Adrenal gland (tissue), 12 donors: ENCODE data around the gene DOK3. TPM values are rescaled to one million over a fixed set of nuclear protein-coding genes. Genes with fewer than 3 reads are reported as not detected.

Experiments used
- DNase-seq, 7 donors: peaks; one replicate each; pipeline ENCODE4 v3.0.0-alpha.2; 2019 to 2020
- H3K27ac ChIP-seq, 5 donors: fragments of 200-600 bp; sonication (generic) in 4 of 5; 1 replicate in 3 of 5; 2 replicates in 2 of 5; pipeline versions ENCODE4 v1.5.1 to v1.8.0; 2016 to 2020; ENCODE audit warnings: mild to moderate bottlenecking in 1 of 5
- H3K27me3 ChIP-seq: fragments of 200-600 bp; 2 replicates; pipeline ENCODE4 v1.8.0; 2021
- H3K36me3 ChIP-seq, 2 donors: fragments of 200-600 bp; replicated peaks in 1 of 2; 1 replicate in 1 of 2; 2 replicates in 1 of 2; pipeline versions ENCODE4 v1.5.1 to v1.8.0; 2018 to 2022
- H3K4me1 ChIP-seq, 2 donors: fragments of 200-600 bp; replicated peaks in 1 of 2; 1 replicate in 1 of 2; 2 replicates in 1 of 2; pipeline versions ENCODE4 v1.5.1 to v1.8.0; 2018 to 2021
- H3K4me3 ChIP-seq, 4 donors: fragments of 200-600 bp; sonication (generic) in 3 of 4; one replicate each; pipeline ENCODE4 v1.5.1; 2016 to 2018
- H3K9me3 ChIP-seq, 3 donors: fragments of 200-600 bp; sonication (generic) in 1 of 3; replicated peaks in 1 of 3; 1 replicate in 2 of 3; 2 replicates in 1 of 3; pipeline versions ENCODE4 v1.5.1 to v1.8.0; 2016 to 2021
- POLR2A ChIP-seq, 2 donors: fragments of 450-650 bp; IDR thresholded peaks; one replicate each; pipeline ENCODE4 v1.6.1; 2017; ENCODE audit warnings: antibody characterized with exemption in 2 of 2, mild to moderate bottlenecking in 2 of 2, moderate library complexity in 1 of 2
- WGBS, 4 donors: extraction: QIAGEN DNeasy Blood & Tissue Kit in 2 of 4; methylation state at CpG; one replicate each; pipeline versions ENCODE4 v1.1.5 to v1.1.7; 2013 to 2017; 5-methylcytosine and 5-hydroxymethylcytosine counted together
- intact Hi-C, 2 donors: fragments of 100-400 bp; cut with DNase I; formaldehyde crosslinking; loops; one replicate each; pipeline versions ENCODE4 v1.14.1 to v1.15.0; 2022 to 2023
- polyA plus RNA-seq, 3 donors: library from polyadenylated mRNA; stranded (reverse); fragments of 200-250 nt in 2 of 3; fragments of 350-450 nt in 1 of 3; fragmentation: Illumina TruSeq in 1 of 3; extraction: RNeasy Lipid Tissue Mini Kit (QIAGEN cat#74804) in 1 of 3; gene quantifications; one replicate each; pipeline ENCODE4 v1.2.3, GENCODE V29; 2013 to 2014
- total RNA-seq, 9 donors: library from RNA; depleted of rRNA in 4 of 9; stranded (reverse); fragments of >200 nt in 4 of 9; fragments of 120-200 nt in 1 of 9; fragmentation: NEBNext Ultra II Directional in 1 of 9; extraction: Animal tissue kit (Norgen Biotek cat#: 25700) in 1 of 9; gene quantifications; one replicate each; pipeline versions ENCODE4 v1.1.0 to v1.2.4, GENCODE V29; 2013 to 2023
- TF ChIP-seq, protein P1 (sequence below), 6 experiments: fragments of 450-650 bp in 4 of 6; fragments of 200-600 bp in 2 of 6; sonication (generic) in 1 of 6; IDR thresholded peaks; 1 replicate in 5 of 6; 2 replicates in 1 of 6; pipeline versions ENCODE4 v1.5.1 to v1.8.0; 2016 to 2021; ENCODE audit warnings: antibody characterized with exemption in 6 of 6, mild to moderate bottlenecking in 2 of 6, moderate library complexity in 1 of 6
- donor health status: healthy with polysubstance abuse.
- donor health status: Bipolar disorder and iron deficiency.
- donor health status: DM: yes; HTN: yes; CAD: no.
- donor health status: DM: no; HTN: no; CAD: no.
- donor health status: DM: no; HTN: no; CAD: no.
- donor health status: DM: yes; HTN: yes; CAD: no.

The DOK3 gene
- total and polyA plus RNA-seq, 12 donors = 1.5 to 49.1 (median 11.3) TPM

DNA sequence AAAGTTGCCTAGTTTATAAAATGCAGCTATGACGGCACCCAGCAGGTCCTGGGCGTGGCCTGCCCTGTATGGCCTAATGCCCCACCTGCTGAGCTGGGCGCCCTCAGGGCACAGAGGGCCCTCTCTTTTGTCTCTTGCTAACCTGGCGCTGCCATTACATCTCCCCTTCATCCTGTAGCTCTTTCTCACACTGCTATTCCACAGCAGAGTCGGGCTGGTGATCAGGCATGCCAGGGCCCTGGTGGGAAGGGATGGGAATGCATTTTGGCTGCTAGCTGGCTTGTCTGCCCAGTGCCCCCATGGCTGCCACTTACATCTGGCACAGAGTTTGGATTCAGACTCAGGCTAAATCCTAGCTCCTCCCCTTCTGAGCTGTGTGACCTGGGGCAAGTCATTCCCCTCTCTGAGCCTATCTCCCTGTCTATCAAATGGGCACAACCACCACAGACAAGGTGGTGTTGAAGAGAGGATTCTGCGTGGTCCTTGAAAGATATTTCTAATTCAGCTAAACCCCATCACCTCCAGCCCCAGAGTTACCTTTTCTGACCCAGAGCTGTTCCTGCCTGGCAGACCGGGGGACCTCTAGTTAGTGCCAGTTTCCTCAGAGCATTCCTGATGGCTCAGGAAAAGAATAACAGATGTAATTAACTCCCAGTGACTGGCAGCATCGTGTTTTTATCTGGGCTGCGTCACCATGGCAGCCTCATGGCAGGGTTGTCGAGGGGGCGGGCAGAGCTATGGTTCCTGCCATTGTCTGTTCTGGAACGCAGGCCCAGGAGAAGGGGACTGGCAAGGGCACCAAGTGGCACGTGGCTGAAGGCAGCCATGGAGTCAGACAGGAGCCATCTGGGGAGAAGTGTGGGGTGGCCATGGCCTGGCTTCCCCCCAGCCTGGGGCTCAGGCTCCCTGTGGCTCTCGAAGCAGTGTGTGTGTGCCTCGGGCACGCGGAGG lies 56.7 kb downstream of the DOK3 start:
- Histone ChIP-seq H3K27ac (no peak overlapping the region), H3K4me3 (no peak overlapping the region), H3K4me1 (peaks cover 18 to 33% of the 10 kb centered on the region in 2 donors), H3K27me3 (no peaks in the 10 kb centered on the region), H3K36me3 (no peaks in the 10 kb centered on the region), H3K9me3 (no peaks in the 10 kb centered on the region)
- WGBS, 4 donors = 74 to 86% (median 83%) methylated on average over 12 to 17 of the region's 17 CpGs
- peak in 1 of 7 donors; percentile 73 for DNase-seq
- intact Hi-C loops = loop anchor here in 1 of 2 donors (10.0 kb wide), 1 partner anchor 138 kb away; the partner anchor contains the start of gene MXD3
- TF ChIP-seq, protein P1, sequence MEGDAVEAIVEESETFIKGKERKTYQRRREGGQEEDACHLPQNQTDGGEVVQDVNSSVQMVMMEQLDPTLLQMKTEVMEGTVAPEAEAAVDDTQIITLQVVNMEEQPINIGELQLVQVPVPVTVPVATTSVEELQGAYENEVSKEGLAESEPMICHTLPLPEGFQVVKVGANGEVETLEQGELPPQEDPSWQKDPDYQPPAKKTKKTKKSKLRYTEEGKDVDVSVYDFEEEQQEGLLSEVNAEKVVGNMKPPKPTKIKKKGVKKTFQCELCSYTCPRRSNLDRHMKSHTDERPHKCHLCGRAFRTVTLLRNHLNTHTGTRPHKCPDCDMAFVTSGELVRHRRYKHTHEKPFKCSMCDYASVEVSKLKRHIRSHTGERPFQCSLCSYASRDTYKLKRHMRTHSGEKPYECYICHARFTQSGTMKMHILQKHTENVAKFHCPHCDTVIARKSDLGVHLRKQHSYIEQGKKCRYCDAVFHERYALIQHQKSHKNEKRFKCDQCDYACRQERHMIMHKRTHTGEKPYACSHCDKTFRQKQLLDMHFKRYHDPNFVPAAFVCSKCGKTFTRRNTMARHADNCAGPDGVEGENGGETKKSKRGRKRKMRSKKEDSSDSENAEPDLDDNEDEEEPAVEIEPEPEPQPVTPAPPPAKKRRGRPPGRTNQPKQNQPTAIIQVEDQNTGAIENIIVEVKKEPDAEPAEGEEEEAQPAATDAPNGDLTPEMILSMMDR (IDR thresholded peaks at IDR 0.05) = no peak
- TF ChIP-seq POLR2A (IDR thresholded peaks at IDR 0.05) = no peak

Other genes starting within 250 kb of the DOK3 start
- 10 to 100 TPM; 36.9 to 72.6 (median 51.3) TPM for gene RAB24, start 206.1 kb downstream of the DOK3 start, total RNA-seq
- gene RAB24, start 206.1 kb downstream of the DOK3 start, polyA plus RNA-seq = 100 to 1,000 TPM in 1 of 3 donors, 10 to 100 TPM in 2; 29.4 to 134 (median 95.2) TPM
- gene PRELID1, start 206.0 kb downstream of the DOK3 start, total RNA-seq = 100 to 1,000 TPM in 4 of 9 donors, 10 to 100 TPM in 5; 52.3 to 164 (median 97.4) TPM
- gene PRELID1, start 206.0 kb downstream of the DOK3 start, polyA plus RNA-seq = 100 to 1,000 TPM; 175 to 217 (median 178) TPM
- 10 to 100 TPM in 1 of 9 donors, 1 to 10 TPM in 7, under 1 TPM in 1; 0.85 to 18.1 (median 3.5) TPM for gene MXD3, start 197.9 kb downstream of the DOK3 start, total RNA-seq
- 10 to 100 TPM in 2 of 3 donors, under 1 TPM in 1; 0.16 to 42.6 (median 26.2) TPM for gene MXD3, start 197.9 kb downstream of the DOK3 start, polyA plus RNA-seq
- 100 to 1,000 TPM; 109 to 398 (median 160) TPM for gene LMAN2, start 158.2 kb downstream of the DOK3 start, total RNA-seq
- 100 to 1,000 TPM in 1 of 3 donors, 10 to 100 TPM in 2; 85.7 to 147 (median 97.4) TPM for gene LMAN2, start 158.2 kb downstream of the DOK3 start, polyA plus RNA-seq
- gene RGS14, start 151.9 kb downstream of the DOK3 start, total RNA-seq = 10 to 100 TPM in 6 of 9 donors, 1 to 10 TPM in 3; 4.4 to 36.3 (median 14.7) TPM
- gene RGS14, start 151.9 kb downstream of the DOK3 start, polyA plus RNA-seq = 10 to 100 TPM in 2 of 3 donors, 1 to 10 TPM in 1; 2.3 to 19.8 (median 18.5) TPM
- not detected for gene SLC34A1, start 125.4 kb downstream of the DOK3 start, total RNA-seq
- not detected for gene SLC34A1, start 125.4 kb downstream of the DOK3 start, polyA plus RNA-seq
- gene PFN3, start 109.2 kb downstream of the DOK3 start, total RNA-seq = not detected
- not detected for gene PFN3, start 109.2 kb downstream of the DOK3 start, polyA plus RNA-seq
- under 1 TPM in 7 of 9 donors, not detected in 2; 0.11 to 0.69 (median 0.20) TPM for gene F12, start 100.3 kb downstream of the DOK3 start, total RNA-seq
- under 1 TPM in 2 of 3 donors, not detected in 1; 0.47 to 0.80 TPM for gene F12, start 100.3 kb downstream of the DOK3 start, polyA plus RNA-seq
- 10 to 100 TPM; 16.2 to 31.9 (median 22.3) TPM for gene GRK6, start 83.2 kb downstream of the DOK3 start, total RNA-seq
- 10 to 100 TPM in 2 of 3 donors, 1 to 10 TPM in 1; 3.5 to 15.3 (median 11.2) TPM for gene GRK6, start 83.2 kb downstream of the DOK3 start, polyA plus RNA-seq
- 10 to 100 TPM in 1 of 9 donors, 1 to 10 TPM in 7, under 1 TPM in 1; 0.55 to 13.5 (median 6.1) TPM for gene PRR7, start 63.0 kb downstream of the DOK3 start, total RNA-seq
- 1 to 10 TPM in 2 of 3 donors, not detected in 1; 5.4 to 9.8 TPM for gene PRR7, start 63.0 kb downstream of the DOK3 start, polyA plus RNA-seq
- gene DBN1, start 36.2 kb downstream of the DOK3 start, total RNA-seq = 10 to 100 TPM; 11.1 to 17.5 (median 12.5) TPM
- 10 to 100 TPM in 2 of 3 donors, 1 to 10 TPM in 1; 5.1 to 47.1 (median 19.1) TPM for gene DBN1, start 36.2 kb downstream of the DOK3 start, polyA plus RNA-seq
- 10 to 100 TPM; 10.4 to 63.2 (median 38.7) TPM for gene PDLIM7, start 12.2 kb downstream of the DOK3 start, total RNA-seq
- gene PDLIM7, start 12.2 kb downstream of the DOK3 start, polyA plus RNA-seq = 100 to 1,000 TPM in 2 of 3 donors, 1 to 10 TPM in 1; 6.5 to 246 (median 131) TPM
- gene DDX41, start 7.1 kb upstream of the DOK3 start, total RNA-seq = 100 to 1,000 TPM in 6 of 9 donors, 10 to 100 TPM in 3; 71.4 to 180 (median 112) TPM
- 100 to 1,000 TPM in 2 of 3 donors, 10 to 100 TPM in 1; 47.0 to 145 (median 124) TPM for gene DDX41, start 7.1 kb upstream of the DOK3 start, polyA plus RNA-seq
- gene FAM193B, start 44.7 kb upstream of the DOK3 start, total RNA-seq = 100 to 1,000 TPM in 1 of 9 donors, 10 to 100 TPM in 8; 22.0 to 104 (median 41.4) TPM
- 100 to 1,000 TPM in 2 of 3 donors, 10 to 100 TPM in 1; 18.4 to 851 (median 249) TPM for gene FAM193B, start 44.7 kb upstream of the DOK3 start, polyA plus RNA-seq
- 100 to 1,000 TPM in 7 of 9 donors, 10 to 100 TPM in 2; 67.6 to 265 (median 139) TPM for gene TMED9, start 82.4 kb upstream of the DOK3 start, total RNA-seq
- gene TMED9, start 82.4 kb upstream of the DOK3 start, polyA plus RNA-seq = 100 to 1,000 TPM; 105 to 125 (median 113) TPM
- gene B4GALT7, start 90.3 kb upstream of the DOK3 start, total RNA-seq = 10 to 100 TPM; 27.8 to 77.6 (median 43.7) TPM
- 100 to 1,000 TPM in 1 of 3 donors, 10 to 100 TPM in 2; 22.7 to 131 (median 55.1) TPM for gene B4GALT7, start 90.3 kb upstream of the DOK3 start, polyA plus RNA-seq